A673 (cell line): ENCODE results near the gene ZNF362.

Experiments
- EZH2 ChIP-seq: fragments of 200-600 bp; sonication (generic); IDR thresholded peaks from 2 replicates; pipeline ENCODE4 v1.6.1; 2017; ENCODE audit warnings: borderline replicate concordance, low read depth, mild to moderate bottlenecking, mixed read lengths, antibody characterized with exemption, low read length; ENCODE audit not compliant: poor library complexity, severe bottlenecking
- TF ChIP-seq, protein P1 (sequence below): fragments of 300-800, 200-600 bp; sonication (generic); conservative IDR thresholded peaks from 2 replicates; pipeline ENCODE4 v1.5.1; 2017; ENCODE audit warnings: low read depth, mild to moderate bottlenecking, antibody characterized with exemption, low read length, moderate library complexity, mixed read lengths

DNA sequence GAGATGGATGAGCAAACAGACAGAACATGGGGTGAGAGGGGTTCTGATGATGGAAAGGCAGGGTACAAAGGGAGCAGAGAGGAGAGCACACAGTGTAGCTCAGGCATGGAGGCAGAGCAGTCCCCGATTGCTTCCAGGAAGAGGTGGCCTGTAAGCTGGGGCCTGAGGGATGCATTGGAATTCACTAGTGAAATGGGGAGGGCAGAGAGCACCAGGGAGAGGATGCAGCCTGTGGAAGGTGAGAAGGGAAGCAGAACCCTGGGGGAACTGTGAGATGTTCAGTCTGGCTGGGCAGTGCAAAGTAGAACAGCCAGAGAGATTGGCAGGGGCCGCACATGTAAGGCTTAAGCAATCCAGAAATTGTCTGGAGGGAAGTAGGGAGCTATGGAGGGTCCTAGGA is 12.2 kb downstream of the ZNF362 start:
- TF ChIP-seq, protein P1, sequence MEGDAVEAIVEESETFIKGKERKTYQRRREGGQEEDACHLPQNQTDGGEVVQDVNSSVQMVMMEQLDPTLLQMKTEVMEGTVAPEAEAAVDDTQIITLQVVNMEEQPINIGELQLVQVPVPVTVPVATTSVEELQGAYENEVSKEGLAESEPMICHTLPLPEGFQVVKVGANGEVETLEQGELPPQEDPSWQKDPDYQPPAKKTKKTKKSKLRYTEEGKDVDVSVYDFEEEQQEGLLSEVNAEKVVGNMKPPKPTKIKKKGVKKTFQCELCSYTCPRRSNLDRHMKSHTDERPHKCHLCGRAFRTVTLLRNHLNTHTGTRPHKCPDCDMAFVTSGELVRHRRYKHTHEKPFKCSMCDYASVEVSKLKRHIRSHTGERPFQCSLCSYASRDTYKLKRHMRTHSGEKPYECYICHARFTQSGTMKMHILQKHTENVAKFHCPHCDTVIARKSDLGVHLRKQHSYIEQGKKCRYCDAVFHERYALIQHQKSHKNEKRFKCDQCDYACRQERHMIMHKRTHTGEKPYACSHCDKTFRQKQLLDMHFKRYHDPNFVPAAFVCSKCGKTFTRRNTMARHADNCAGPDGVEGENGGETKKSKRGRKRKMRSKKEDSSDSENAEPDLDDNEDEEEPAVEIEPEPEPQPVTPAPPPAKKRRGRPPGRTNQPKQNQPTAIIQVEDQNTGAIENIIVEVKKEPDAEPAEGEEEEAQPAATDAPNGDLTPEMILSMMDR, result no peak
- TF ChIP-seq EZH2, result no peak
